GM12878 (cell line): ENCODE results near the gene LRRIQ4. TPM values are rescaled to one million over a fixed set of nuclear protein-coding genes. Genes with fewer than 3 reads are reported as not detected.

Source experiments
- BRCA1 ChIP-seq: IDR thresholded peaks from 2 replicates; pipeline ENCODE4 v1.6.1; 2011; ENCODE audit warnings: low read depth, low read length, improper control_type of control experiment
- CEBPB ChIP-seq, 2 experiments: fragments of 150-350 bp in 1 of 2; IDR thresholded peaks; 2 replicates each; pipeline ENCODE4 v1.6.1; 2012 to 2014; ENCODE audit warnings: low read depth in 2 of 2, low read length in 2 of 2, borderline replicate concordance in 1 of 2, inconsistent platforms in 1 of 2
- DPF2 ChIP-seq: fragments of 450-650 bp; IDR thresholded peaks from 2 replicates; pipeline ENCODE4 v1.6.1; 2017; ENCODE audit warnings: mild to moderate bottlenecking
- ETV6 ChIP-seq, 2 experiments: fragments of 450-650 bp in 1 of 2; IDR thresholded peaks in 1 of 2; conservative IDR thresholded peaks in 1 of 2; 2 replicates each; pipeline ENCODE4 v1.6.1; 2014; ENCODE audit warnings: antibody characterized with exemption in 1 of 2, borderline replicate concordance in 1 of 2, low read depth in 1 of 2, mild to moderate bottlenecking in 1 of 2, moderate library complexity in 1 of 2
- NR2C1 ChIP-seq: fragments of 450-650 bp; IDR thresholded peaks from 2 replicates; pipeline ENCODE4 v1.6.1; 2017; ENCODE audit warnings: antibody characterized with exemption, mild to moderate bottlenecking, moderate library complexity
- STAT3 ChIP-seq: IDR thresholded peaks from 2 replicates; pipeline ENCODE4 v1.6.1; 2011; ENCODE audit warnings: low read depth, low read length, improper control_type of control experiment
- YBX1 ChIP-seq: fragments of 450-650 bp; IDR thresholded peaks from 2 replicates; pipeline ENCODE4 v1.6.1; 2016; ENCODE audit warnings: antibody characterized with exemption
- polyA plus RNA-seq, 11 experiments: library from polyadenylated mRNA; depleted of rRNA in 4 of 11; unstranded in 6 of 11; stranded (reverse) in 5 of 11; fragments of >200 nt; fragmentation: Nextera tagmentation in 4 of 11; fragmentation: Illumina TruSeq in 1 of 11; extraction: Ambion mirVana in 4 of 11; extraction: Trizol in 1 of 11; gene quantifications; 1 replicate in 1 of 11; 2 replicates in 10 of 11; pipeline versions ENCODE4 v1.2.1 to v1.2.3, GENCODE V29; 2011 to 2016; ENCODE audit warnings: inconsistent platforms in 2 of 11, missing spikeins in 2 of 11, low read depth in 1 of 11
- total RNA-seq, 4 experiments: library from RNA; depleted of rRNA in 3 of 4; stranded (reverse); fragments of >200 nt in 3 of 4; fragmentation: Illumina TruSeq in 1 of 4; extraction: Trizol in 1 of 4; gene quantifications; 2 replicates each; pipeline versions ENCODE4 v1.2.1 to v1.2.3, GENCODE V29; 2013 to 2021
- TF ChIP-seq, protein P1 (sequence below): fragments of 450-650 bp; IDR thresholded peaks from 2 replicates; pipeline ENCODE4 v1.6.1; 2017; ENCODE audit warnings: mild to moderate bottlenecking, moderate library complexity
- TF ChIP-seq, protein P2 (sequence below): IDR thresholded peaks from 2 replicates; pipeline ENCODE4 v1.6.1; 2011; ENCODE audit warnings: low read depth, mild to moderate bottlenecking, low read length, moderate library complexity, borderline replicate concordance; ENCODE audit errors: extremely low read depth

LRRIQ4 gene
- total and polyA plus RNA-seq, 10 of the 15 experiments (the other 5 are each of a cell fraction or from before 2014, with no cell fraction given), result 0.06 to 0.21 (median 0.14) TPM; not detected in 3

DNA sequence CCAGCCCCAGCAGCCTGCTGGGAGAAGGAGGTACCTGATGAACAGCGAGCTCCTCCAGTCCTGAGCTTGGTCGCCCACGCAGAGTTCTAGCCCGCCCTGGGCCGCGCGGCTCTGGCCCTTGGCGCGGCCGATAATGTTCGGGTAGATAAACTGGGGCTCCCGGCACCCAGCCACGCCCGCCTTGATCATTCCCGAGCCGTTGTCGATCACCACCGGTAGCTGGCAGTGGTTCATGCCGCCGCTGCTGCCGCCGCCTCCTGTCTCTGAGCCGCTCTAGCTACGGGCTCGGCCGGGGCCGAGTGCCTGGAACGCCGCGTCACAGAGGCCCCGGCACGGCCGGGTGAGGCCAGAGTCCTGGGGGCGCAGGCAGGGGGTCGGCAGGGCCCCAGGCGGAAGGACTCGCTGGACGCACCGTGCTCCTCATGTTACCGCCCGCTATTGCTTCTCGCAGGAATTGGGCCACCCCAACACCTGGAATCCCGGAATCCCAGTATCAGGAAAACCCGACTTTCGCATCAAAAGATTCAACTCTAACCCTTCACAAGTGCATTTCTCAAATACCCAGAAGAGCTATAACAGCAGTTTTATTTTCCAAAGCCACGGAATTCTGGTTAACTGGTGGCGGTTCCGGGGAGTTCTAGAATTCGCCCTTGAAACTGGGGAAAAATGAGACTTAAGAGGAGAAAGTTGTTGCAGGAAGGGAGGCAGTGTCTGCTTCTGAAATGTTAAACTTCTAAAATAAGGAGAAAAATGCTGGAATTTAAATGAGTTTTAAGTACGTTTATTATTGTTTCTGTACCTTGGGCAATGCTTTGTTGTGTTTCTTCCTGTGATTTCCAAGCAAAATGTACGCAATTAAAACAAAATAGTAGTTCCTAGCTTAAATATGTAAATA, 43.1 kb upstream of the LRRIQ4 start, which contains the start of gene ACTRT3 (continued):
- no peak for TF ChIP-seq ETV6 (conservative IDR thresholded peaks at IDR 0.05 in 1 of 2, IDR thresholded peaks at IDR 0.05 in 1 of 2; ENCODE audit: borderline replicate concordance in 1 of 2, low read depth in 1 of 2)
- TF ChIP-seq BRCA1, result no peak
- no peak for TF ChIP-seq STAT3
- TF ChIP-seq, protein P1, sequence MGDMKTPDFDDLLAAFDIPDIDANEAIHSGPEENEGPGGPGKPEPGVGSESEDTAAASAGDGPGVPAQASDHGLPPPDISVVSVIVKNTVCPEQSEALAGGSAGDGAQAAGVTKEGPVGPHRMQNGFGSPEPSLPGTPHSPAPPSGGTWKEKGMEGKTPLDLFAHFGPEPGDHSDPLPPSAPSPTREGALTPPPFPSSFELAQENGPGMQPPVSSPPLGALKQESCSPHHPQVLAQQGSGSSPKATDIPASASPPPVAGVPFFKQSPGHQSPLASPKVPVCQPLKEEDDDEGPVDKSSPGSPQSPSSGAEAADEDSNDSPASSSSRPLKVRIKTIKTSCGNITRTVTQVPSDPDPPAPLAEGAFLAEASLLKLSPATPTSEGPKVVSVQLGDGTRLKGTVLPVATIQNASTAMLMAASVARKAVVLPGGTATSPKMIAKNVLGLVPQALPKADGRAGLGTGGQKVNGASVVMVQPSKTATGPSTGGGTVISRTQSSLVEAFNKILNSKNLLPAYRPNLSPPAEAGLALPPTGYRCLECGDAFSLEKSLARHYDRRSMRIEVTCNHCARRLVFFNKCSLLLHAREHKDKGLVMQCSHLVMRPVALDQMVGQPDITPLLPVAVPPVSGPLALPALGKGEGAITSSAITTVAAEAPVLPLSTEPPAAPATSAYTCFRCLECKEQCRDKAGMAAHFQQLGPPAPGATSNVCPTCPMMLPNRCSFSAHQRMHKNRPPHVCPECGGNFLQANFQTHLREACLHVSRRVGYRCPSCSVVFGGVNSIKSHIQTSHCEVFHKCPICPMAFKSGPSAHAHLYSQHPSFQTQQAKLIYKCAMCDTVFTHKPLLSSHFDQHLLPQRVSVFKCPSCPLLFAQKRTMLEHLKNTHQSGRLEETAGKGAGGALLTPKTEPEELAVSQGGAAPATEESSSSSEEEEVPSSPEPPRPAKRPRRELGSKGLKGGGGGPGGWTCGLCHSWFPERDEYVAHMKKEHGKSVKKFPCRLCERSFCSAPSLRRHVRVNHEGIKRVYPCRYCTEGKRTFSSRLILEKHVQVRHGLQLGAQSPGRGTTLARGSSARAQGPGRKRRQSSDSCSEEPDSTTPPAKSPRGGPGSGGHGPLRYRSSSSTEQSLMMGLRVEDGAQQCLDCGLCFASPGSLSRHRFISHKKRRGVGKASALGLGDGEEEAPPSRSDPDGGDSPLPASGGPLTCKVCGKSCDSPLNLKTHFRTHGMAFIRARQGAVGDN, result no peak
- no peak for TF ChIP-seq CEBPB (IDR thresholded peaks at IDR 0.05; ENCODE audit: borderline replicate concordance in 1 of 2, low read depth in 2 of 2, low read length in 2 of 2)
- TF ChIP-seq, protein P2, sequence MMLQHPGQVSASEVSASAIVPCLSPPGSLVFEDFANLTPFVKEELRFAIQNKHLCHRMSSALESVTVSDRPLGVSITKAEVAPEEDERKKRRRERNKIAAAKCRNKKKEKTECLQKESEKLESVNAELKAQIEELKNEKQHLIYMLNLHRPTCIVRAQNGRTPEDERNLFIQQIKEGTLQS, result no peak
- TF ChIP-seq YBX1, result no peak
- TF ChIP-seq NR2C1, result no peak
- TF ChIP-seq DPF2, result 0 out of 2 replicates have a peak, but pooled peaks have one; percentile 14
